Uterus (tissue), 2 donors: ENCODE measurements around the gene OPN4.

Experiments used
- POLR2A ChIP-seq, 2 donors: fragments of 450-650 bp; IDR thresholded peaks; one replicate each; pipeline ENCODE4 v1.6.1; 2016; ENCODE audit warnings: antibody characterized with exemption in 2 of 2, mild to moderate bottlenecking in 1 of 2, moderate library complexity in 1 of 2
- TF ChIP-seq, protein P1 (sequence below), 4 experiments: fragments of 200-600 bp in 2 of 4; fragments of 450-650 bp in 2 of 4; sonication (generic) in 2 of 4; IDR thresholded peaks; one replicate each; pipeline ENCODE4 v1.5.1; 2016 to 2019; ENCODE audit warnings: antibody characterized with exemption in 4 of 4, mild to moderate bottlenecking in 2 of 4, moderate library complexity in 1 of 4

DNA sequence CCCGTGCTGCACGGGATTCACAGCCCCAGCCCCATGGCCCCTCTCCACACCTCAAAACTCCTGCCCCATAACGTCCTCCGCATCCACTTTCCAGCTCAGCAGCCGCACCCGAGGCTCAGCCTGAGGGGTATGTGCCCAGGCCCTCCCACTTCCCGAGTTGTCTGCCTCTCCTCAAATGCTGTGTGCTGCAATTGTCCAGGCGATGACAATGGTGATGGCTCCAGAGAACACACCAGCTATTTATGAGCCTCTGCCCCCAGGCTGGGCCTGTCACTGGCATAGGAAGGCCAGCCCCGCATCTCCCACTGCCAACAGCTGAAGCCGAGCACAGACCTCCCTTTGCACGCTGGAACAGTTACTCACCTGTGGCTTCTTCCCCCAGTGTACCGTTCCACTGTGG is 11.5 kb downstream of the OPN4 start:
- TF ChIP-seq, protein P1, sequence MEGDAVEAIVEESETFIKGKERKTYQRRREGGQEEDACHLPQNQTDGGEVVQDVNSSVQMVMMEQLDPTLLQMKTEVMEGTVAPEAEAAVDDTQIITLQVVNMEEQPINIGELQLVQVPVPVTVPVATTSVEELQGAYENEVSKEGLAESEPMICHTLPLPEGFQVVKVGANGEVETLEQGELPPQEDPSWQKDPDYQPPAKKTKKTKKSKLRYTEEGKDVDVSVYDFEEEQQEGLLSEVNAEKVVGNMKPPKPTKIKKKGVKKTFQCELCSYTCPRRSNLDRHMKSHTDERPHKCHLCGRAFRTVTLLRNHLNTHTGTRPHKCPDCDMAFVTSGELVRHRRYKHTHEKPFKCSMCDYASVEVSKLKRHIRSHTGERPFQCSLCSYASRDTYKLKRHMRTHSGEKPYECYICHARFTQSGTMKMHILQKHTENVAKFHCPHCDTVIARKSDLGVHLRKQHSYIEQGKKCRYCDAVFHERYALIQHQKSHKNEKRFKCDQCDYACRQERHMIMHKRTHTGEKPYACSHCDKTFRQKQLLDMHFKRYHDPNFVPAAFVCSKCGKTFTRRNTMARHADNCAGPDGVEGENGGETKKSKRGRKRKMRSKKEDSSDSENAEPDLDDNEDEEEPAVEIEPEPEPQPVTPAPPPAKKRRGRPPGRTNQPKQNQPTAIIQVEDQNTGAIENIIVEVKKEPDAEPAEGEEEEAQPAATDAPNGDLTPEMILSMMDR (IDR thresholded peaks at IDR 0.05) = no peak
- no peak for TF ChIP-seq POLR2A (IDR thresholded peaks at IDR 0.05)
